NCI-H526 treated with DMSO at 0.1 percent for 48 hours (cell line): ENCODE results near the gene MCMBP.
"Not testable (repeated sequence)": the region's sequence is repeated elsewhere in the genome, so short reads cannot be mapped to it uniquely, and the experiment has no call there.

Source experiments
- DNase-seq: peaks from one replicate; lab custom pipeline; 2025; lab: John Stamatoyannopoulos, UW

MCMBP gene

GRCh38 chr10:119872860-119873681 is 428 bp upstream of the MCMBP start:
- DNase-seq, result peak; percentile 78

GRCh38 chr10:119871881-119872609 is 598 bp downstream of the MCMBP start:
- DNase-seq, result no peak

- DNase-seq, result not testable (repeated sequence)
Observed at GRCh38 chr10:119869398-119869797, 3.2 kb downstream of the MCMBP start.

- DNase-seq, result no peak
Observed at GRCh38 chr10:119867317-119867716, 5.3 kb downstream of the MCMBP start.

GRCh38 chr10:119865699-119866240 is 6.9 kb downstream of the MCMBP start:
- DNase-seq, result no peak

GRCh38 chr10:119863951-119864565 is 8.6 kb downstream of the MCMBP start:
- no peak for DNase-seq

GRCh38 chr10:119862524-119862923 is 10.1 kb downstream of the MCMBP start:
- DNase-seq, result no peak

GRCh38 chr10:119860866-119861607 is 11.6 kb downstream of the MCMBP start:
- no peak for DNase-seq

GRCh38 chr10:119859420-119860258 is 13.0 kb downstream of the MCMBP start:
- DNase-seq, result no peak

GRCh38 chr10:119858063-119858462 is 14.6 kb downstream of the MCMBP start:
- no peak for DNase-seq

GRCh38 chr10:119853574-119853973 is 19.1 kb downstream of the MCMBP start:
- DNase-seq, result no peak

- DNase-seq, result no peak
Observed at GRCh38 chr10:119852822-119853221, 19.8 kb downstream of the MCMBP start.

- DNase-seq, result no peak
Observed at GRCh38 chr10:119852277-119852676, 20.4 kb downstream of the MCMBP start.

- DNase-seq, result no peak
Observed at GRCh38 chr10:119849944-119850343, 22.7 kb downstream of the MCMBP start.

- no peak for DNase-seq
Observed at GRCh38 chr10:119849031-119849789, 23.4 kb downstream of the MCMBP start.

GRCh38 chr10:119845656-119846055 is 27.0 kb downstream of the MCMBP start:
- no peak for DNase-seq

- DNase-seq, result no peak
Observed at GRCh38 chr10:119834188-119834587, 38.5 kb downstream of the MCMBP start.

- no peak for DNase-seq
Observed at GRCh38 chr10:119832951-119833350, 39.7 kb downstream of the MCMBP start.

- no peak for DNase-seq
Observed at GRCh38 chr10:119831656-119832055, 41.0 kb downstream of the MCMBP start.

- no peak for DNase-seq
Observed at GRCh38 chr10:119830851-119831250, 41.8 kb downstream of the MCMBP start.
